Measurements from ENCODE around the gene SLC22A4.

Gene SLC22A4

GRCh38 chr5:132279801-132280200, 14.4 kb upstream of the SLC22A4 start:
- TF ChIP-seq FOXP2 (optimal IDR thresholded peaks at IDR 0.05; ENCODE audit: borderline replicate concordance, extremely low read depth, extremely low read length, insufficient read depth) (no peak), POLR2AphosphoS5 (IDR thresholded peaks at IDR 0.05; ENCODE audit: low read depth, low read length) (no peak)

GRCh38 chr5:132280371-132281240, 13.6 kb upstream of the SLC22A4 start:
- no peak for TF ChIP-seq SIN3A (IDR thresholded peaks at IDR 0.05; ENCODE audit: borderline replicate concordance, insufficient read depth, low read length)
- TF ChIP-seq TAF1 (IDR thresholded peaks at IDR 0.05; ENCODE audit: borderline replicate concordance, insufficient read depth, low read length), result no peak
- no peak for TF ChIP-seq REST (IDR thresholded peaks at IDR 0.05; ENCODE audit: insufficient read depth in 1 of 2, low read depth in 2 of 2, low read length in 2 of 2)

GRCh38 chr5:132281856-132282614, 12.2 kb upstream of the SLC22A4 start:
- TF ChIP-seq SIN3A (IDR thresholded peaks at IDR 0.05; ENCODE audit: borderline replicate concordance, insufficient read depth, low read length) (no peak), REST (IDR thresholded peaks at IDR 0.05; ENCODE audit: insufficient read depth in 1 of 2, low read depth in 2 of 2, low read length in 2 of 2) (no peak), TAF1 (IDR thresholded peaks at IDR 0.05; ENCODE audit: borderline replicate concordance, insufficient read depth, low read length) (no peak), POLR2AphosphoS5 (IDR thresholded peaks at IDR 0.05; ENCODE audit: low read depth, low read length) (no peak), FOXP2 (optimal IDR thresholded peaks at IDR 0.05; ENCODE audit: borderline replicate concordance, extremely low read depth, extremely low read length, insufficient read depth) (no peak)

GRCh38 chr5:132283423-132284043, 10.7 kb upstream of the SLC22A4 start:
- TF ChIP-seq SIN3A (IDR thresholded peaks at IDR 0.05; ENCODE audit: borderline replicate concordance, insufficient read depth, low read length) (no peak), POLR2AphosphoS5 (IDR thresholded peaks at IDR 0.05; ENCODE audit: low read depth, low read length) (no peak), FOXP2 (optimal IDR thresholded peaks at IDR 0.05; ENCODE audit: borderline replicate concordance, extremely low read depth, extremely low read length, insufficient read depth) (no peak), TAF1 (IDR thresholded peaks at IDR 0.05; ENCODE audit: borderline replicate concordance, insufficient read depth, low read length) (no peak), REST (IDR thresholded peaks at IDR 0.05; ENCODE audit: insufficient read depth in 1 of 2, low read depth in 2 of 2, low read length in 2 of 2) (no peak)

- no peak for TF ChIP-seq FOXP2 (optimal IDR thresholded peaks at IDR 0.05; ENCODE audit: borderline replicate concordance, extremely low read depth, extremely low read length, insufficient read depth)
- no peak for TF ChIP-seq TAF1 (IDR thresholded peaks at IDR 0.05; ENCODE audit: borderline replicate concordance, insufficient read depth, low read length)
Measured at GRCh38 chr5:132289097-132289496, 5.1 kb upstream of the SLC22A4 start.

Measured in PFSK-1 (cell line).